OCI-LY3 (cell line): ENCODE results near the gene CARD11.

Source experiments
- H2AFZ ChIP-seq: fragments of 200-600, 300-600 bp; shearing (Covaris generic); 2 replicates; pipeline ENCODE4 v1.6.0; 2014; ENCODE audit warnings: antibody characterized with exemption, low read depth, low read length
- H3K27ac ChIP-seq: fragments of 200-600, 300-600 bp; sonication (generic); 2 replicates; pipeline ENCODE4 v1.5.1; 2014; ENCODE audit warnings: mild to moderate bottlenecking, low read length, moderate library complexity, mixed read lengths
- H3K27me3 ChIP-seq: fragments of 200-600, 300-600 bp; sonication (generic); 2 replicates; pipeline ENCODE4 v1.6.1; 2014; ENCODE audit warnings: low read depth, low read length, mixed read lengths
- H3K36me3 ChIP-seq: fragments of 200-600, 300-600 bp; sonication (generic); replicated peaks from 2 replicates; pipeline ENCODE3; 2014; ENCODE audit warnings: low read depth, low read length, mixed read lengths
- H3K4me1 ChIP-seq: fragments of 300-600, 200-600 bp; sonication (generic); 2 replicates; pipeline ENCODE4 v1.6.1; 2014; ENCODE audit warnings: low read length, mixed read lengths
- H3K4me2 ChIP-seq: fragments of 200-600, 300-600 bp; sonication (generic); 2 replicates; pipeline ENCODE4 v1.6.1; 2014; ENCODE audit warnings: low read length, mixed read lengths
- H3K4me3 ChIP-seq: fragments of 300-600, 200-600 bp; sonication (generic); 2 replicates; pipeline ENCODE4 v1.5.1; 2014; ENCODE audit warnings: antibody characterized with exemption, mild to moderate bottlenecking, low read length, moderate library complexity
- H3K79me2 ChIP-seq: fragments of 300-600, 200-600 bp; shearing (Covaris generic); 2 replicates; pipeline ENCODE4 v1.6.1; 2014; ENCODE audit warnings: mild to moderate bottlenecking, low read length, mixed read lengths
- H3K9ac ChIP-seq: fragments of 300-600, 200-600 bp; shearing (Covaris generic); 2 replicates; pipeline ENCODE4 v1.6.0; 2014; ENCODE audit warnings: mild to moderate bottlenecking, low read length, moderate library complexity
- H3K9me3 ChIP-seq: fragments of 200-600, 300-600 bp; shearing (Covaris generic); 2 replicates; pipeline ENCODE4 v1.6.1; 2014; ENCODE audit warnings: low read length, mixed read lengths; ENCODE audit not compliant: insufficient read depth
- H4K20me1 ChIP-seq: fragments of 200-600, 300-600 bp; sonication (generic); 2 replicates; pipeline ENCODE4 v1.6.1; 2016; ENCODE audit warnings: low read length, mixed read lengths; ENCODE audit not compliant: insufficient read depth
- CTCF ChIP-seq: fragments of 200-600, 300-600 bp; sonication (generic); IDR thresholded peaks from 2 replicates; pipeline ENCODE4 v1.5.1; 2014; ENCODE audit warnings: antibody characterized with exemption, low read length, low read depth
- EZH2phosphoT487 ChIP-seq: fragments of 200-600 bp; shearing (Covaris generic); IDR thresholded peaks from 2 replicates; pipeline ENCODE4 v1.6.1; 2018; ENCODE audit warnings: antibody characterized with exemption, mixed run types, low read depth

Gene CARD11

DNA sequence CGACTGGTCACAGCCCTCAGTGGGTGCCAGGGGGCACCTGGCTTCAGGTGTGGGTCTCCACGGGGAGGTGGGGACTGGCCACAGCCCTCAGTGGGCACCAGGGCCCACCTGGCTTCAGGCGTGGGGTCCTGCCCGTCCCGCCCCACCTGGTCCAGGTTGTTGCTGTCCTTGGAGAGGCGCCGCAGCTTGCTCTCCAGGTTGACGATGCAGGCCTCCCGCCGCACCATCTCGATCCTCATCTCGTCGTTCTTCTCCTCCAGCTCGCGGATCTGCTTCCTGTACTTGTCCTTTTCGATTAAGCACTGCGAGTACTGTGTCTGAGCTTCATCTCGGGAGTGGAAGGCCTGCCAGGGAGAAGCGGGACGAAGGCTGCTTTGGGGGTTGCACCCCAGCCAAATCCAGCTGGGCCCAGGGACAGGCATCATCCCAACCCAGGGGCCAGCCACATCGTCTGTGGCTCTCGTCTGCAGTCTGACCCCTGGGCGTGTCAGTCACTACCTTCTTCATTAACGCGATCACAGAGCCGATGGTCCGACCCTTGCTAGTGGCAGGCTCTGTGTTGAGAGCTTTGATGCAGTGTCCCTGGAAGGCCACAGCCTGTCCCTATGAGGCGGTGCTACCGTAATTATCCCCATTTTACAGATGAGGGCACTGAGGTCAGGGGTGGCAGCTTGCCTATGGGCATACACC is 106.6 kb downstream of the CARD11 start:
- H3K9ac ChIP-seq, result no peak overlapping the region
- H3K36me3 ChIP-seq, result peaks cover 31% of the 10 kb centered on the region

DNA sequence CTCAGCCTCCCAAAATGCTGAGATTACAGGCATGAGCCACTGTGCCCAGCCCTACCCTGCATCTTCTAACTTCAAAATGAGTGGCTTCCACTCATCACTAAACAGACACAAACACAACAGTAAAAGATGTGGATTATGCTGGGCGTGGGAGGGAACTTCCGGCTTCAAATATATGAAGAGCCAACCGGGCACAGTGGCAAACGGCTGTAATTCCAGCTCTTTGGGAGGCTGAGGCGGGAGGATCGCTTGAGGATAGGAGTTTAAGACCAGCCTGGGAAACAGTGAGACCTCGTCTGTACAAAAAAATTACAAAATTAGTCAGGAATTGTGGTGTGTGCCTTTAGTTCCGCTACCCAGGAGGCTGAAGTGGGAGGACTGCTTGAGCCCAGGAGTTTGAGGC is 107.4 kb downstream of the CARD11 start:
- H3K36me3 ChIP-seq, result peaks cover 31% of the 10 kb centered on the region
- H3K79me2 ChIP-seq, result no peaks in the 10 kb centered on the region

More for the DNA sequence above, 106.6 kb downstream of the CARD11 start:
- TF ChIP-seq EZH2phosphoT487 (no peak), CTCF (no peak)
- Histone ChIP-seq H3K4me2 (no peak overlapping the region), H3K9me3 (no peaks in the 10 kb centered on the region), H3K27ac (no peak overlapping the region), H3K4me1 (no peaks in the 10 kb centered on the region), H3K4me3 (no peak overlapping the region), H4K20me1 (no peaks in the 10 kb centered on the region), H3K79me2 (no peaks in the 10 kb centered on the region), H3K27me3 (no peaks in the 10 kb centered on the region), H2AFZ (no peak overlapping the region)

GRCh38 chr7:2934984-2935740 is 108.5 kb downstream of the CARD11 start:
- Histone ChIP-seq H3K4me1 (no peaks in the 10 kb centered on the region), H3K79me2 (no peaks in the 10 kb centered on the region), H3K9me3 (no peaks in the 10 kb centered on the region), H3K4me3 (no peak overlapping the region), H3K27ac (no peak overlapping the region), H3K9ac (no peak overlapping the region), H3K36me3 (peaks cover 31% of the 10 kb centered on the region), H3K27me3 (no peaks in the 10 kb centered on the region), H4K20me1 (no peaks in the 10 kb centered on the region), H2AFZ (no peak overlapping the region), H3K4me2 (no peak overlapping the region)
- TF ChIP-seq EZH2phosphoT487 (no peak), CTCF (no peak)

More for the DNA sequence above, 107.4 kb downstream of the CARD11 start:
- Histone ChIP-seq H3K27me3 (no peaks in the 10 kb centered on the region), H3K27ac (no peak overlapping the region), H4K20me1 (no peaks in the 10 kb centered on the region), H3K4me2 (no peak overlapping the region), H3K9me3 (no peaks in the 10 kb centered on the region), H2AFZ (no peak overlapping the region), H3K4me3 (no peak overlapping the region), H3K9ac (no peak overlapping the region), H3K4me1 (no peaks in the 10 kb centered on the region)
- TF ChIP-seq CTCF (no peak), EZH2phosphoT487 (no peak)

- Histone ChIP-seq H3K4me3 (no peak overlapping the region), H4K20me1 (no peaks in the 10 kb centered on the region), H3K4me1 (no peaks in the 10 kb centered on the region), H3K27ac (no peak overlapping the region), H3K9ac (no peak overlapping the region), H3K79me2 (no peaks in the 10 kb centered on the region), H3K9me3 (no peaks in the 10 kb centered on the region), H3K27me3 (no peaks in the 10 kb centered on the region), H3K36me3 (peaks cover 26% of the 10 kb centered on the region), H3K4me2 (no peak overlapping the region), H2AFZ (no peak overlapping the region)
- no peak for TF ChIP-seq EZH2phosphoT487
- TF ChIP-seq CTCF, result no peak
Measured at GRCh38 chr7:2934211-2934731, 109.4 kb downstream of the CARD11 start.
